Central memory CD8-positive, alpha-beta T cell (primary cell): ENCODE data around the gene PREPL.

ENCODE experiments used
- ATAC-seq: fragments of 150-1000 bp; cut with Tn5 transposase; replicated peaks from 2 replicates; pipeline ENCODE4 v1.10.0; 2022; ENCODE audit warnings: mild to moderate bottlenecking, moderate FRiP score, moderate number of reproducible peaks; ENCODE audit not compliant: poor library complexity, severe bottlenecking; ENCODE audit errors: extremely low read depth
- DNase-seq, 2 donors: peaks; one replicate each; pipeline ENCODE4 v3.0.0; 2021; ENCODE audit warnings: low spot score in 2 of 2
- H3K27ac Mint-ChIP-seq: one replicate; pipeline ENCODE4 v1.8.0; 2022; ENCODE audit warnings: low read depth, mild to moderate bottlenecking, moderate library complexity, mixed read lengths
- H3K27me3 Mint-ChIP-seq: one replicate; pipeline ENCODE4 v1.8.0; 2022; ENCODE audit warnings: mixed read lengths
- H3K36me3 Mint-ChIP-seq: one replicate; pipeline ENCODE4 v1.8.0; 2022; ENCODE audit warnings: mild to moderate bottlenecking, moderate library complexity, mixed read lengths; ENCODE audit not compliant: insufficient read depth
- H3K4me1 Mint-ChIP-seq: one replicate; pipeline ENCODE4 v1.8.0; 2022; ENCODE audit warnings: mixed read lengths
- H3K4me3 Mint-ChIP-seq: one replicate; pipeline ENCODE4 v1.8.0; 2022; ENCODE audit warnings: mild to moderate bottlenecking, moderate library complexity, mixed read lengths
- H3K9me3 Mint-ChIP-seq: one replicate; pipeline ENCODE4 v1.8.0; 2022; ENCODE audit warnings: mixed read lengths

Gene PREPL

GRCh38 chr2:44335806-44336538 is 25.3 kb downstream of the PREPL start:
- H3K4me1 Mint-ChIP-seq = peaks cover 24% of the 10 kb centered on the region
- H3K27me3 Mint-ChIP-seq = no peaks in the 10 kb centered on the region
- DNase-seq (no peak), ATAC-seq (no peak)
- H3K4me3 Mint-ChIP-seq = no peak overlapping the region
- H3K9me3 Mint-ChIP-seq = no peaks in the 10 kb centered on the region
- no peak overlapping the region for H3K27ac Mint-ChIP-seq
- H3K36me3 Mint-ChIP-seq = peaks cover 38% of the 10 kb centered on the region

GRCh38 chr2:44333994-44334393 is 27.3 kb downstream of the PREPL start:
- ATAC-seq = no peak
- Mint-ChIP-seq H3K27ac (no peak overlapping the region), H3K4me3 (no peak overlapping the region), H3K36me3 (peaks cover 35% of the 10 kb centered on the region), H3K27me3 (no peaks in the 10 kb centered on the region), H3K9me3 (no peaks in the 10 kb centered on the region), H3K4me1 (peaks cover 24% of the 10 kb centered on the region)
- no peak for DNase-seq

- ATAC-seq = no peak
- H3K27ac Mint-ChIP-seq = no peak overlapping the region
Observed at GRCh38 chr2:44330801-44331200, 30.5 kb downstream of the PREPL start.

GRCh38 chr2:44329343-44329742 is 32.0 kb downstream of the PREPL start:
- no peak overlapping the region for H3K27ac Mint-ChIP-seq
- no peaks in the 10 kb centered on the region for H3K9me3 Mint-ChIP-seq
- H3K27me3 Mint-ChIP-seq = no peaks in the 10 kb centered on the region
- H3K4me1 Mint-ChIP-seq = no peaks in the 10 kb centered on the region
- no peak overlapping the region for H3K4me3 Mint-ChIP-seq
- DNase-seq = no peak
- H3K36me3 Mint-ChIP-seq = peaks cover 53% of the 10 kb centered on the region
- no peak for ATAC-seq

More at GRCh38 chr2:44330801-44331200, 30.5 kb downstream of the PREPL start:
- DNase-seq = no peak
- peaks cover 44% of the 10 kb centered on the region for H3K36me3 Mint-ChIP-seq
- H3K27me3 Mint-ChIP-seq = no peaks in the 10 kb centered on the region
- H3K9me3 Mint-ChIP-seq = no peaks in the 10 kb centered on the region
- peaks cover 6% of the 10 kb centered on the region for H3K4me1 Mint-ChIP-seq
- H3K4me3 Mint-ChIP-seq = no peak overlapping the region

GRCh38 chr2:44328750-44329149 is 32.5 kb downstream of the PREPL start:
- H3K27ac Mint-ChIP-seq = no peak overlapping the region
- DNase-seq = no peak
- no peaks in the 10 kb centered on the region for H3K27me3 Mint-ChIP-seq
- peaks cover 56% of the 10 kb centered on the region for H3K36me3 Mint-ChIP-seq
- H3K4me3 Mint-ChIP-seq = no peak overlapping the region
- no peaks in the 10 kb centered on the region for H3K9me3 Mint-ChIP-seq
- H3K4me1 Mint-ChIP-seq = no peaks in the 10 kb centered on the region
- no peak for ATAC-seq

- Mint-ChIP-seq H3K36me3 (peaks cover 68% of the 10 kb centered on the region), H3K9me3 (no peaks in the 10 kb centered on the region), H3K4me3 (no peak overlapping the region), H3K27me3 (no peaks in the 10 kb centered on the region), H3K4me1 (no peaks in the 10 kb centered on the region), H3K27ac (no peak overlapping the region)
- no peak for ATAC-seq
- no peak for DNase-seq
Observed at GRCh38 chr2:44326548-44327264, 34.6 kb downstream of the PREPL start.

- Mint-ChIP-seq H3K4me3 (no peak overlapping the region), H3K36me3 (peaks cover 68% of the 10 kb centered on the region), H3K4me1 (no peaks in the 10 kb centered on the region), H3K27me3 (no peaks in the 10 kb centered on the region), H3K9me3 (no peaks in the 10 kb centered on the region), H3K27ac (no peak overlapping the region)
- ATAC-seq (no peak), DNase-seq (no peak)
Observed at GRCh38 chr2:44325897-44326296, 35.4 kb downstream of the PREPL start.

- Mint-ChIP-seq H3K27ac (no peak overlapping the region), H3K36me3 (peaks cover 71% of the 10 kb centered on the region), H3K9me3 (no peaks in the 10 kb centered on the region), H3K4me1 (no peaks in the 10 kb centered on the region), H3K4me3 (no peak overlapping the region), H3K27me3 (no peaks in the 10 kb centered on the region)
- ATAC-seq (no peak), DNase-seq (no peak)
Observed at GRCh38 chr2:44324971-44325426, 36.3 kb downstream of the PREPL start.

GRCh38 chr2:44321360-44321759 is 39.9 kb downstream of the PREPL start:
- H3K27ac Mint-ChIP-seq = no peak overlapping the region
- no peaks in the 10 kb centered on the region for H3K4me1 Mint-ChIP-seq
- ATAC-seq (no peak), DNase-seq (no peak)
- H3K9me3 Mint-ChIP-seq = no peaks in the 10 kb centered on the region
- H3K36me3 Mint-ChIP-seq = peaks cover 54% of the 10 kb centered on the region
- no peaks in the 10 kb centered on the region for H3K27me3 Mint-ChIP-seq
- no peak overlapping the region for H3K4me3 Mint-ChIP-seq

- H3K27me3 Mint-ChIP-seq = no peaks in the 10 kb centered on the region
- no peak for DNase-seq
- no peak overlapping the region for H3K4me3 Mint-ChIP-seq
- no peak for ATAC-seq
- no peaks in the 10 kb centered on the region for H3K4me1 Mint-ChIP-seq
- H3K36me3 Mint-ChIP-seq = peaks cover 51% of the 10 kb centered on the region
- no peak overlapping the region for H3K27ac Mint-ChIP-seq
- H3K9me3 Mint-ChIP-seq = no peaks in the 10 kb centered on the region
Observed at GRCh38 chr2:44320832-44321231, 40.5 kb downstream of the PREPL start.

- Mint-ChIP-seq H3K4me1 (no peaks in the 10 kb centered on the region), H3K27me3 (no peaks in the 10 kb centered on the region), H3K27ac (no peak overlapping the region), H3K9me3 (peaks cover 8% of the 10 kb centered on the region), H3K4me3 (no peak overlapping the region), H3K36me3 (peaks cover 17% of the 10 kb centered on the region)
- ATAC-seq (no peak), DNase-seq (no peak)
Observed at GRCh38 chr2:44315945-44316344, 45.3 kb downstream of the PREPL start.

GRCh38 chr2:44314362-44314761 is 46.9 kb downstream of the PREPL start:
- DNase-seq (no peak), ATAC-seq (no peak)
- no peaks in the 10 kb centered on the region for H3K4me1 Mint-ChIP-seq
- H3K9me3 Mint-ChIP-seq = peaks cover 10% of the 10 kb centered on the region
- H3K4me3 Mint-ChIP-seq = no peak overlapping the region
- peaks cover 14% of the 10 kb centered on the region for H3K36me3 Mint-ChIP-seq
- no peak overlapping the region for H3K27ac Mint-ChIP-seq
- no peaks in the 10 kb centered on the region for H3K27me3 Mint-ChIP-seq

GRCh38 chr2:44310287-44310686 is 51.0 kb downstream of the PREPL start:
- no peak overlapping the region for H3K4me3 Mint-ChIP-seq
- peaks cover 15% of the 10 kb centered on the region for H3K9me3 Mint-ChIP-seq
- H3K36me3 Mint-ChIP-seq = peaks cover 4% of the 10 kb centered on the region
- ATAC-seq (no peak), DNase-seq (no peak)
- no peaks in the 10 kb centered on the region for H3K27me3 Mint-ChIP-seq
- no peaks in the 10 kb centered on the region for H3K4me1 Mint-ChIP-seq
- no peak overlapping the region for H3K27ac Mint-ChIP-seq
